Activated gamma-delta T cell treated with Interleukin-2 at 50 U/mL for 16 hours (primary cell): ENCODE measurements around the gene PLAGL1.

ENCODE experiments used
- DNase-seq: peaks from one replicate; pipeline ENCODE4 v3.0.0-alpha.2; 2020

Gene PLAGL1

DNA sequence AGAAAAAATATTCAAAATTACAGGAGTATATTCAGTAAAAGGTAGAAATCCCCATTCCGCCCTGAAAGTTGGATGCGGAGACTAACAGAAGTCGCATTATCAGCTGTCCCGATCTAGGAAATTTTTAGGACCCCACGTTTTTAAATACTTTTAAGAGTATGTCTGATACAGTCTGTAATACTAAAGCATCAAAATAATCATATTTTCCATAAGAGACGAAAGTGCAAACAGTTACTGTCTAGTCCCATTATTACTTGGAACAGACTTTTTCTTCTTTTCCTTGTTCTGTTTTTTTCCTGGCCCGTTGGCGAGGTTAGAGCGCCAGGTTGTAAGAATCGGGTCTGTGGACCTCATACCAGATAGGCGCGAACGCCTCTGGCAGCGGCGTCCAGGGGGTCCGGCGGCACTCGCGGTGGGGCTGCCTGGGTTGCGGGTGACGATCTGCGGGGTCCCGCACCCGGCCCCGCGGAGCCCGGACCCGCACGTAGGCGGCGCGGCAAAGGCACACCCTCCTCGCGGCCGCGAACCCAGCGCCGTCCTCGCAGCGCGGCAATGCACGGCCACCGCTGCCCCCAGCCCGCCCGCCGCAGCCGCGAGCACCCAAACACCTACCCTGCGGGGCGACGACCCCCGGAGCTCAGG, 460 bp downstream of the PLAGL1 start:
- DNase-seq: no peak

GRCh38 chr6:144006736-144007477, 1.2 kb downstream of the PLAGL1 start:
- DNase-seq: no peak

DNA sequence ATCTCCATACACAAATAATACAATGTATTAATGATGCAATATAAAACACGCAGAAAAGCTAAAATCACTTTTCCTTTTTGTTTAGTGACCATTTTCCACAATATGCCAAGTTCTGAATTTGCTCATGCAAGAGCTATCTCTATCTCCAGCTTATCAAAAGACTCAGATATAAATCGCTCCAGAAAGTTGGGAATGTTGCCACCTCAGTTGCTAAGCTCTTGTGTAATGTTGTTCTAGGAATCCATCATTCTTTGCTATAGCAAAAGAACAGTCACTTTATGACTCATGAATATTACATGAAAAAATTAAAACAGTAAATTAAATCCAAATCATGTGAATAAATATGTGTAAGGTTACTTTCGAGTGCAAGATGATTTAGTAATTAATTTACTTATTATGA, 8.7 kb downstream of the PLAGL1 start:
- no peak for DNase-seq

DNA sequence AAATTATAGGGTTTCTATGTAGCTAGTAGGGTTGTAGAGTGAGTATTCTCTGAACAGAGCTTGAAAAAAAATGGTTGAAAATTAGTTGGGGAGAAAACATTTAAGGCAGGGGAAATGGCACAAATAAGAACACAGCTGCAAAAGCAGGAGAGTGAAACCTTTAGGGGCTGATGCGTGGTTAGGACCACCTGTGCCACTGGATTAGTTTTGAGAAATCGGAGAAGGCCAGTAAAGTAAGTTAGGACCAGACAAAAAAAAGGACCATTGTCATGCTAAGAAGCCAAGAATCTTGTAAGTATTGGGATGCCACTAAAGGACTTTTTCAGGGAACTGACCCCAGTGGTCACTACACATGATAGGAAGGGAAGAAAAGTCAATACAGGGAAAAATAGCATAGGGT, 9.4 kb downstream of the PLAGL1 start:
- DNase-seq: no peak

GRCh38 chr6:143993965-143994646, 14.0 kb downstream of the PLAGL1 start:
- no peak for DNase-seq

DNA sequence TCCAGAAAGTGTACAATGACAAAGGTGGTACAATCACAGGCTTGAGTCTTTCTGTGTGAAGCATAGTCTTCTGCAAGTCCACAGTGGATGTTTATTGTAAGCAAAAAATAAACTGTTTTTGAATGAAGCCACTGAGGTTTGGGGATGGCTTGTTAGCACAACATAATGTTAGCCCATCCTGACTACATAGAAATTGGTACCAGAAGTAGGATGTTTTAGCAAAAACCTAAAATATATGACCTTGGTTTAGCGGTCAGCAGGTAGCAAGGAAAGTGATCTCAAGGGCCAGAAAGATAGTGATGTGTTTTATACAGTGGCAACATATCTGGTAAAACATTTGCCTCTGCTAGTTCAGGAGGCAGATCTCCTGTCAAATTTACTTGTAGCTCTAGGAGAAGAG, 15.8 kb downstream of the PLAGL1 start:
- no peak for DNase-seq

- no peak for DNase-seq
Observed at GRCh38 chr6:143986463-143987065, 21.5 kb downstream of the PLAGL1 start.

DNA sequence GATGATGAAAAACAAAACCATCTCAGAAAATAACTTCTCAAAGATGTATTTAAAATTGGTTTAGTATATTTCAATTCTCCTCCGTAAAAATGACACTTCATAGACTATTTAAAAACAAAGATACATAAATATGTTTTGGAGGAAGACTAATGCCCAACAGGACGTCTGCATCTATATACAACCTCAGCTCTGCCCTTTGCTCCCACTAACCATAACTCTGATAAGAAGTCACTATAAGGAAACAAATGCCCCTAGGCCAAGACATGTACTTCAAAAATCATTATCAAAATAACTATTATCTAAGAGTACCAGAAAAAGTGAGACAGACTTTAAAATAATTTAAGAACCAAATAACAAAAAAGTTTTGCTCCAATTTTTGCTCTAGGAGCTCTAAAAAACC, 23.4 kb downstream of the PLAGL1 start:
- DNase-seq: no peak

- no peak for DNase-seq
Observed at GRCh38 chr6:143982968-143983367, 25.1 kb downstream of the PLAGL1 start.

DNA sequence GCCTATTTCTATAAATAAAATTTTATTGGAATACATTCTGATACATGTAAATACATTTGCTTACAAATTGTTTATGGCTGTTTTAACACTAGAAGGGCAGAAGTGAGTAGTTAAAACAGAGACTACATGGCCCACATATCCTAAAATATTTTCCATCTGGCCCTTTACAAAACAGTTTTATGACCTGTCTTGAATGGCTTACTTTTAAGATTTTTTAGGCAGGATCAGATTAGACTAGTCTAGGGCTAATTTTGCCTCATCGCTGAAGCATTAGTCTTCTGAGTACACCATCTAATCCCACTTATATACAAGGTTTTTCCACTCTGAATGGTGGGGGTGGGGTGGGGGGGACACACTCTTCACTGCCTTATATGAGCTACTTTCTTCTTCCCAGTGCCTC, 27.1 kb downstream of the PLAGL1 start:
- DNase-seq: no peak

- no peak for DNase-seq
Observed at GRCh38 chr6:143976806-143977349, 31.2 kb downstream of the PLAGL1 start.

- no peak for DNase-seq
Observed at GRCh38 chr6:143974089-143974488, 34.0 kb downstream of the PLAGL1 start.

DNA sequence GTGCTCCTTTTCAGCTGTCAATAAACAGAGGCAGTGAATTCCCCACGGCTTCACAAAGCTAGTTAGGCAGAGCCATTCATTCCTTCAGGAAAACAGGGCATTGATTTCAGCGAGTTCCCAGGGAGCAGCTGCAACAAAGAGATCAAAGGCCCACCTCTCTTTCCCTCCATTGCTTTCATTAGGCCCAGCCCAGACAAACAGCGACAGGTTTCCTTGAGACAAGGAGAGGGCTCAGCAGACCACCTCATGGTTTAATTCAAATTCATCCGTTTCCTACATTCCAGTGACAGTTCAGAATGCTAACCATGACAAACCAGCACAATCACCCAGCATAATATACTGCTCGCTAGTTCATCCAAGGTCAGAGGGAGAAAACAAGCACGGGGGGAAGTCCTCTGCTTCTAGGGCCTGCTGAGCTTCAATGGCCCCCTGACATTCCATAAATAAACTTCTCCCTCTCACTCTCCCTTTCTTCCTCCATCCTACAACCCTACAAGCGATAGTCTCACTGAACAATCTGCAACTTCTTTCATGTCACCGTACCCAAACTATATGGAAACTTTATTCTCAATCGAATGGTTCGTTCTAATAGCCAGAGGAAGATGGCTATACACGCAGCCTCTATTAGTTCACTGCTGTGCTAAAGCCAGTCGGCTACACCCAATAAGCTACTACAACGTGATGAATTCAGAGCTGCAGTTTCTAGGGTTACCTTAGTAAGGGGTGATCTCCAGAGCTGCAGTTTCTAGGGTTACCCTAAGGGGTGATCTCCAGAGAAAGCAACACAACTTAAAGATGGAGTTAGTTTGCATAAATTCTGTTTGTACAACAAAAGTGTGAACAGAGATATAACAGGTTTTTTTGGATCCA, 34.7 kb downstream of the PLAGL1 start:
- DNase-seq: no peak

- no peak for DNase-seq
Observed at GRCh38 chr6:143971482-143972205, 36.4 kb downstream of the PLAGL1 start.

GRCh38 chr6:143970456-143971218, 37.4 kb downstream of the PLAGL1 start:
- DNase-seq: no peak

GRCh38 chr6:143969077-143969476, 39.0 kb downstream of the PLAGL1 start:
- DNase-seq: no peak

GRCh38 chr6:143967706-143968376, 40.2 kb downstream of the PLAGL1 start:
- DNase-seq: no peak

DNA sequence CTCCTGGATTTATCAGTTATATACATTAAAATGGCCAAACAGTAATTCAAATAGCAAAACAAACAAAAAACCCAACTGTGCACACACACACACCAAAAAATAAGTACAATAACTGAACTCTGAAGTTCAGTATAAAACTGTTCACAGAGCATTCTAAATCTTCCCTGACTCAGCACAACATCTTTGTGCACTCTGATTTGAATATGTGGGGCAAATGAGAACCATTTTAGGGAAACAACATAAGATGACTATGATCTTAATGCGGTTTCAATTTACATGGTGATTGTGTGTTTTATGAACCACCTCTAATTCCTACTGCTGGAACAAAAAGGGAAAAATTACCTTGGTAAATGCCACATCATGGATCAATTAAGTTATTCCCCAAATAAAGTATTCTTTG, 41.7 kb downstream of the PLAGL1 start:
- DNase-seq: no peak

DNA sequence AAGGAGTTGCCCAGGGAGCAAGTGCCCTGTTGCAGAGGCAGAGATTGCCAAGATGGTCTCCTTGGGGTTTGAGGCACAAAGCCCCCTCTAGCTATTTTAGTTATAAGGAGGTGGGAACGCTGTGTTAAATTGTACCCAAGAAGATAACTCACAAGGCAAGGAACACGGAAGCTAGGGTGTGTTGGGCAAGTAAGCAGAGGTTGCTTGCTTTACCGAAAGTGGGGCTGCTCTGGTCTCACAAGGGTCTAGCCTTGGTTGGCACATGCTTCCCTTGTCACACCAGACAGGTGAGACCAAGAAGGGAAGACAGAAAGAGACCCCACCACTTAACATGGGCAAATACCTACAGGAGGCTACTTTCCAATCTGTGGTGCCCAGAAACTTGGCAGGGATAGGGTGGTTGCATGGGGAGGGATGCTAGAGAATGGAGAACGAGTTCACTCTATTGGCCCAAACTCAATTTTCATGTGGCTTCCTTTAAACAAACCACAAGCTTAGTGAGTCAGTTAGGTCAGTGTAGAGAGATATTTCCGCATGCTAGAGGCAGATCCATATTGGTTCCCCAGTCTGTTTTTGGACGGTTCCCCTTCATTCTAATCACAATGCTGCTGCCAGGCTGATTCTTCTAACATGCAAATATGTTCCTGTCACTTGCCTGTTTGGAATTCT, 42.4 kb downstream of the PLAGL1 start:
- DNase-seq: no peak

DNA sequence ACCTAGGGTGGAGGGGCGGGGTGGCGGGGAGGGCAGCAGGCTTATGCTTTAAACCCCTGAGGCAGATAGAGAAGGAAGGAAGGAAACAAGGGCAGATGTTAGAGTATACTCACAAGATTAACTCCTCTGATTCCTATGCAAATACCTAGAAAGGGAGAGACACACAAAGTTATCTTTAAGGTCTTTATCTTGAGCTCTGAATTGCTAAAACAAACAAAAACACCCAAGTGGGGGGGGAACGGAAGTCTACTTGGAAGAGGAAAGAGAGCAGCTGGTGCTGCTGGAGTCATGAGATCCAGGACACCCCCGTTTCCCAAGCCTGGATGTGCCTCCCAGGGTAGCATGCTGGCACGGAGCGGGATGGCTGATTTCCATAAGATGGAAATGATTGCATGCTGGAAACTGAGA, 43.4 kb downstream of the PLAGL1 start:
- no peak for DNase-seq
